Gastrocnemius medialis (tissue), 4 donors: ENCODE results near the gene PTPN4.

Experiments used
- POLR2A ChIP-seq, 2 donors: fragments of 450-650 bp; IDR thresholded peaks; one replicate each; pipeline ENCODE4 v1.6.1; 2017; ENCODE audit warnings: antibody characterized with exemption in 2 of 2, mild to moderate bottlenecking in 2 of 2, moderate library complexity in 2 of 2
- TF ChIP-seq, protein P1 (sequence below), 5 experiments: fragments of 450-650 bp in 3 of 5; fragments of 200-600 bp in 2 of 5; sonication (generic) in 2 of 5; IDR thresholded peaks in 4 of 5; conservative IDR thresholded peaks in 1 of 5; 1 replicate in 4 of 5; 2 replicates in 1 of 5; pipeline ENCODE4 v1.5.1; 2016 to 2019; ENCODE audit warnings: antibody characterized with exemption in 5 of 5, mild to moderate bottlenecking in 3 of 5, moderate library complexity in 3 of 5

DNA sequence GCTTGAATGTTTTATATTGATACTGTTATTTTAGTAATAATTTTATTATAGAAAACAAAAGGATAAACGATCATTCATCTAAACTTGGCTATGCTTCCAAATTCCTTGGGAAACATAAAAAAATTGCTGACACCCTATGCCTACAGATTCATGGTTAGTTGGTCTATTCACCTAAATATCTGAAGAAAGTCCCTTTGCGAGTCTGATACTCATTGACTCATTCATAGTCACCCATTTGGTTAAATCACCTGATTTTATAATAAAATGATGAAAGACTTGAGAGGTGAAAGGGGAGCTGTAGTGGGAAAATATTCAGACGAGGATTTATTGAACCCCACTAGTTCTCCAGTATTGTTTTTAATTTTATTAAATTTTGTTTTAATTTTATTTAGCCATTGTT is 112.0 kb downstream of the PTPN4 start:
- TF ChIP-seq, protein P1, sequence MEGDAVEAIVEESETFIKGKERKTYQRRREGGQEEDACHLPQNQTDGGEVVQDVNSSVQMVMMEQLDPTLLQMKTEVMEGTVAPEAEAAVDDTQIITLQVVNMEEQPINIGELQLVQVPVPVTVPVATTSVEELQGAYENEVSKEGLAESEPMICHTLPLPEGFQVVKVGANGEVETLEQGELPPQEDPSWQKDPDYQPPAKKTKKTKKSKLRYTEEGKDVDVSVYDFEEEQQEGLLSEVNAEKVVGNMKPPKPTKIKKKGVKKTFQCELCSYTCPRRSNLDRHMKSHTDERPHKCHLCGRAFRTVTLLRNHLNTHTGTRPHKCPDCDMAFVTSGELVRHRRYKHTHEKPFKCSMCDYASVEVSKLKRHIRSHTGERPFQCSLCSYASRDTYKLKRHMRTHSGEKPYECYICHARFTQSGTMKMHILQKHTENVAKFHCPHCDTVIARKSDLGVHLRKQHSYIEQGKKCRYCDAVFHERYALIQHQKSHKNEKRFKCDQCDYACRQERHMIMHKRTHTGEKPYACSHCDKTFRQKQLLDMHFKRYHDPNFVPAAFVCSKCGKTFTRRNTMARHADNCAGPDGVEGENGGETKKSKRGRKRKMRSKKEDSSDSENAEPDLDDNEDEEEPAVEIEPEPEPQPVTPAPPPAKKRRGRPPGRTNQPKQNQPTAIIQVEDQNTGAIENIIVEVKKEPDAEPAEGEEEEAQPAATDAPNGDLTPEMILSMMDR (IDR thresholded peaks at IDR 0.05 in 4 of 5, conservative IDR thresholded peaks at IDR 0.05 in 1 of 5), result no peak
- no peak for TF ChIP-seq POLR2A (IDR thresholded peaks at IDR 0.05)
